GM23248 (cell line): ENCODE data around the gene UBTF. TPM values are rescaled to one million over a fixed set of nuclear protein-coding genes. Genes with fewer than 3 reads are reported as not detected.

Source experiments
- DNase-seq: peaks from one replicate; pipeline ENCODE4 v3.0.0-alpha.2; 2015
- H2AFZ ChIP-seq: fragments of 200-600 bp; sonication (generic); 2 replicates; pipeline ENCODE4 v1.6.1; 2016; ENCODE audit warnings: antibody characterized with exemption
- H3F3A ChIP-seq: fragments of 200-600 bp; sonication (generic); 2 replicates; pipeline ENCODE4 v1.6.1; 2016; ENCODE audit warnings: mild to moderate bottlenecking, antibody characterized with exemption, mixed run types; ENCODE audit not compliant: insufficient read depth
- H3K27ac ChIP-seq: fragments of 200-600 bp; sonication (generic); 2 replicates; pipeline ENCODE4 v1.5.1; 2016; ENCODE audit warnings: mild to moderate bottlenecking
- H3K27me3 ChIP-seq: fragments of 200-600 bp; sonication (generic); replicated peaks from 2 replicates; pipeline ENCODE4 v1.6.1; 2016; ENCODE audit warnings: mild to moderate bottlenecking; ENCODE audit not compliant: insufficient read depth
- H3K36me3 ChIP-seq: fragments of 200-600 bp; sonication (generic); 2 replicates; pipeline ENCODE4 v1.6.1; 2016; ENCODE audit warnings: low read depth, mild to moderate bottlenecking
- H3K4me1 ChIP-seq: fragments of 200-600 bp; sonication (generic); 2 replicates; pipeline ENCODE4 v1.6.1; 2016; ENCODE audit warnings: mild to moderate bottlenecking; ENCODE audit not compliant: insufficient read depth
- H3K4me2 ChIP-seq: fragments of 200-600 bp; sonication (generic); one replicate; pipeline ENCODE4 v1.6.1; 2016; ENCODE audit warnings: mild to moderate bottlenecking; ENCODE audit not compliant: unreplicated experiment
- H3K4me3 ChIP-seq: fragments of 200-600 bp; sonication (generic); 2 replicates; pipeline ENCODE4 v1.5.1; 2016; ENCODE audit warnings: mild to moderate bottlenecking
- H3K79me2 ChIP-seq: fragments of 200-600 bp; sonication (generic); 2 replicates; pipeline ENCODE4 v1.6.1; 2016; ENCODE audit warnings: mild to moderate bottlenecking; ENCODE audit not compliant: insufficient read depth
- H3K9ac ChIP-seq: fragments of 200-600 bp; sonication (generic); 2 replicates; pipeline ENCODE4 v1.6.1; 2016; ENCODE audit warnings: mild to moderate bottlenecking
- H3K9me2 ChIP-seq: fragments of 200-600 bp; sonication (generic); 2 replicates; pipeline ENCODE4 v1.6.1; 2016; ENCODE audit warnings: mixed run types, mild to moderate bottlenecking, moderate library complexity; ENCODE audit not compliant: insufficient read depth
- H3K9me3 ChIP-seq: fragments of 200-600 bp; sonication (generic); one replicate; pipeline ENCODE4 v1.6.1; 2017; ENCODE audit warnings: low read depth
- H4K20me1 ChIP-seq: fragments of 200-600 bp; sonication (generic); 2 replicates; pipeline ENCODE4 v1.6.0; 2016; ENCODE audit not compliant: insufficient read depth
- EZH2 ChIP-seq: fragments of 200-600 bp; sonication (generic); IDR thresholded peaks from 2 replicates; pipeline ENCODE4 v1.6.1; 2018; ENCODE audit warnings: antibody characterized with exemption, mild to moderate bottlenecking; ENCODE audit not compliant: insufficient read depth, poor library complexity, severe bottlenecking
- EZH2phosphoT487 ChIP-seq: fragments of 200-600 bp; sonication (generic); IDR thresholded peaks from 2 replicates; pipeline ENCODE4 v1.6.1; 2018; ENCODE audit warnings: antibody characterized with exemption, moderate library complexity, mild to moderate bottlenecking, low read depth; ENCODE audit not compliant: insufficient read depth
- WGBS, 2 experiments: methylation state at CpG; one replicate each; pipeline ENCODE4 v1.1.6; 2015 to 2017; ENCODE audit warnings: low lambda C conversion rate in 2 of 2, low coverage in 1 of 2; ENCODE audit errors: missing lambda C conversion rate in 2 of 2; 5-methylcytosine and 5-hydroxymethylcytosine counted together
- in situ Hi-C: fragments of 300-500 bp; cut with MboI; formaldehyde crosslinking; loops from 2 replicates; pipeline ENCODE4 v1.15.0; 2020
- polyA plus RNA-seq: library from polyadenylated mRNA; unstranded; fragments of >200 nt; fragmentation: Nextera tagmentation; extraction: Ambion mirVana; gene quantifications from 2 replicates; pipeline ENCODE4 v1.2.1, GENCODE V29; 2016
- total RNA-seq: library from RNA; depleted of rRNA; stranded (reverse); fragments of >200 nt; shearing (Covaris generic); gene quantifications from 2 replicates; pipeline ENCODE4 v1.2.3, GENCODE V29; 2014

The UBTF gene
- total and polyA plus RNA-seq, 2 experiments from 2014 or later, result 48.2 to 62.3 TPM

DNA sequence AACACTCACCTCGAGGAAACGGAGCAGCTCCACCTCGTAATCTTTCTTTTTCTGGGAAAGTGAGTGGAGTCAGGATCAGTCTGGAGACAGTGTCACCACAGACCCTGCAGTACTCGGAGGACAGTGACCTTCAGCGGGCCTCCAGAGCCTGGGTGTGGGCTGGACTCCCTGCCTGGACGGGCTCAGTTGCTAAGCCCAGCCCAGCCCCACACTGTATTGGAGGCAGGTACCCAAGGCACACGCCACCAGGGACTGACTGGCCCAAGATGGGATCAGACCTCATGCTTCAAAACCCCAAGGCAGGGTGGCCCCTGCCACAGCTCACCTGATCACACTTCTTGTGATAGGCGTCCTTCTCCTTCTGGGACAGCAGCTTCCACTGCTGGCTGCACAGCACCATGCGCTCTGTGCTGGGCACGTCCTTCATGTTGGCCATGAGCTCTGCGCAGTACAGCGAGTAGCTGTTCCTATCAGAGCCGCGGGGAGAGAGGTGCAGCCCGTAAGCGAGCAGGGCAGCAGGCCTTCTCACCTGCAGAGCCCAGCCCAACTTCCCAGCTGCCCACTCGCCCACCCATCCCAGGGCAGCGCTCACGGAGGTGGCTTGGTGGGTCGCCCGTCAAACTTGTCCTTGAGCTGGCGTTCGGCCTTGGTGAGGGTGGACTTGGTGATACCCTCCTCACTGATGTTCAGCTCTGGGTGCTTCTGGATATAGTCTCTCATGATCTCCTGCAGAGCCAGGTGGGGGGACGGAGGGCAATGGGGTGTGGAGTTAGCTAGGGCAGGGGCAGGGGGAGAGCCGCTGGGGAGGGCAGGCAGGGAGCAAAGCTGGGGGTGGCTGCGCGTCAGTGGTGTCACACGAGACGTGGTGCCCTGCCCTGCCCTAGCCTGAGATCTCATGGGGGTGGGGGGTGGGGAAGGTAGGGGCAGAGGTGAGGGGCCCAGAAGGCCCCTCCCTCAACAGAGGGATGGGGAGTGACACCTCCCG lies 7.9 kb downstream of the UBTF start:
- H3K79me2 ChIP-seq, result peaks cover 18% of the 10 kb centered on the region
- no peaks in the 10 kb centered on the region for H3K9me3 ChIP-seq
- no peak overlapping the region for H3K4me2 ChIP-seq
- no peak for TF ChIP-seq EZH2
- TF ChIP-seq EZH2phosphoT487, result no peak
- in situ Hi-C loops, result loop anchor here (25.0 kb wide), 2 partner anchors 326 to 426 kb away; no protein-coding TSS in a partner anchor
- H2AFZ ChIP-seq, result no peak overlapping the region
- peaks cover 38% of the 10 kb centered on the region for H3F3A ChIP-seq
- no peak for DNase-seq
- WGBS, 2 experiments, result 92 to 94% methylated on average over 23 to 30 of the region's 30 CpGs
- H3K9ac ChIP-seq, result no peak overlapping the region
- no peaks in the 10 kb centered on the region for H4K20me1 ChIP-seq
- H3K9me2 ChIP-seq, result no peaks in the 10 kb centered on the region
- H3K27me3 ChIP-seq, result no peaks in the 10 kb centered on the region
- peaks cover 24% of the 10 kb centered on the region for H3K36me3 ChIP-seq
- no peak overlapping the region for H3K4me3 ChIP-seq
- peaks cover 25% of the 10 kb centered on the region for H3K4me1 ChIP-seq
- H3K27ac ChIP-seq, result peak overlapping the region; percentile 18; the same call in 1 of the 2 replicates

DNA sequence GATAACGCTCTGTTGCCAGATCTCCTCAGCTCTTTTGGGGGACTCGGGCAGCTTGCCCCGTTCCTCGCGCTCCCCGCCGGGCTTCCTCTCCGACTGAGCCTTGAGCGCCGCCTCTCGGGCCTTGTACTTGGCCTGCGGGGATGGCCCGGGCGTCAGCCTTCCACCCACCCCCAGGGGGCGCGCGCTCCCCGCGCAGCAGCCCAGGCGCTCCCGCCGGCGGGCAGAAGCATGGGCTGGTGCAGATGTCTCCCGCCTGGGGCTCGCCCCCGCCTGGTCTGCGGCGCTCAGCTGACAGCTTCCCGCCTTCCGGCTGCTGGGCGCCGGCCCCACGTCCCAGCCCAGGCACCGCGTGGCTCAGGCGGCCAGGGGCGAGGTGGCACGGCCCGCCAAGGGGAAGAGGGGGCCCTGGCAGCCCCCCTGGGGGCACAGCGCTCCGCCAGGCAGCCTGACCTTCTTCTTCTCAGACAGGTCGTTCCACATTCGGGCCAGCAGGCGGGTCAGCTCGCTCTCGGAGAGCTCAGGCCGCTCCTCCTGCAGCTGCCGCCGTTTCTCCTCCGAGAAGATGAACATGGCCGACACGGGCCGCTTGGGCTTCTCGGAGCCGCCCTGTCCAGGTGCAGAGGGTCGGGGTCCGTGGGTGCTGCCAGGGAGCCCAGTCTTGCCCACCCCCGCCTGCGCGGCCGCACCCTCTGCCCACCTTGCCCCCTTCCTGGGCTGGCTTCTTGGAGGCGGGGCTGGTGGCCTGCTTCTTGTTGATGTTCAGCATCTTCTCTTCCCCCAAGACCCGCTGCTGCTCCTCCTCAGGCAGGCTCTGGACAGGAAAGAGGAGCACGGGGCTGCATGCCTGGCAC lies 8.9 kb downstream of the UBTF start:
- Histone ChIP-seq H3K4me1 (peaks cover 25% of the 10 kb centered on the region), H4K20me1 (no peaks in the 10 kb centered on the region), H3K9me3 (no peaks in the 10 kb centered on the region), H3K9ac (peak overlapping the region; percentile 54), H3F3A (peaks cover 44% of the 10 kb centered on the region), H3K27ac (peak overlapping the region; percentile 33), H2AFZ (no peak overlapping the region), H3K27me3 (no peaks in the 10 kb centered on the region), H3K4me3 (no peak overlapping the region), H3K36me3 (peaks cover 15% of the 10 kb centered on the region), H3K9me2 (no peaks in the 10 kb centered on the region), H3K79me2 (peaks cover 8% of the 10 kb centered on the region), H3K4me2 (peak overlapping the region; percentile 23)
- no peak for TF ChIP-seq EZH2
- TF ChIP-seq EZH2phosphoT487, result no peak
- WGBS, 2 experiments, result 12 to 21% methylated on average over 47 to 62 of the region's 64 CpGs
- peak; percentile 95 for DNase-seq
- in situ Hi-C loops, result loop anchor here (25.0 kb wide), 2 partner anchors 327 to 427 kb away; no protein-coding TSS in a partner anchor

DNA sequence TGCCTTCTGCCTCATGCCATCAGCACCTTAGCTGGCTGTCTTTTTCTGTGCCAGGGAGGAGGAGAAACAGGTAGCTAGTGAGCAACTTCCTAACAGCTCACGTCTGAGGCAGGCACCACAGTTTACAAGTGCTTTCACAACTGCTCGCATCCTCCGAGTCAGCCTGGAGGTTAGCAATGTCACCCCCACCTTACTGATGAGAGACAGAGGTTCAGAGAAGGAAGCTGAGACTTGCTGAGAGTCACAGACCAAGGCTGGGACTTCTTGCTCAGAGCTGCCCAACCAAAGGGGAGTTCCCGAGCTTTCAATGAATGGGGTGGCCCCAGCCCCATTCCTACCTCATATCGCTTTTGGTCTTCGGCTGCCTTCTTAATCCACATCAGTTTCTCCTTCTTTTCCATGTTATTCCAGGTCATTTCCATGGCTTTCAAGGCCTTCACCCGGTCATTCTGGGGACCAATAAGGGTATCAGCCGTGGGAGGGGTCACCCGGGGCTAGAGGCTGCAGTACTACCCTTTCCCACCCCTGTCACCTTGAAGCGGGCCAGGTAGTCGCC lies 9.6 kb downstream of the UBTF start:
- 37 to 39% methylated on average over 11 of the region's 11 CpGs for WGBS, 2 experiments
- Histone ChIP-seq H2AFZ (no peak overlapping the region), H3K4me2 (peak overlapping the region; percentile 23), H3K27me3 (no peaks in the 10 kb centered on the region), H3K9me2 (no peaks in the 10 kb centered on the region), H3K79me2 (peaks cover 1% of the 10 kb centered on the region; the same call in 1 of the 2 replicates), H3K9ac (peak overlapping the region; percentile 54), H3K9me3 (no peaks in the 10 kb centered on the region), H3K36me3 (peaks cover 8% of the 10 kb centered on the region; the same call in 1 of the 2 replicates), H3K4me1 (peaks cover 28% of the 10 kb centered on the region), H3K27ac (peak overlapping the region; percentile 33), H3K4me3 (no peak overlapping the region), H4K20me1 (no peaks in the 10 kb centered on the region), H3F3A (peaks cover 48% of the 10 kb centered on the region)
- peak; percentile 47 for DNase-seq
- in situ Hi-C loops, result loop anchor here (25.0 kb wide), 2 partner anchors 327 to 427 kb away; no protein-coding TSS in a partner anchor
- no peak for TF ChIP-seq EZH2phosphoT487
- no peak for TF ChIP-seq EZH2
